HG03342 (cell line): ENCODE results near the gene FOXD3.

ENCODE experiments used
- ATAC-seq: cut with Tn5 transposase; IDR thresholded peaks from one replicate; pipeline ENCODE4 v1.9.1; 2021; ENCODE audit warnings: mild to moderate bottlenecking, moderate library complexity; ENCODE audit not compliant: unreplicated experiment

FOXD3 gene

GRCh38 chr1:63320022-63320721 is 2.2 kb upstream of the FOXD3 start:
- no peak for ATAC-seq

GRCh38 chr1:63321066-63321784 is 1.1 kb upstream of the FOXD3 start:
- ATAC-seq, result no peak

GRCh38 chr1:63321785-63322113 is 618 bp upstream of the FOXD3 start:
- no peak for ATAC-seq

- no peak for ATAC-seq
Measured at GRCh38 chr1:63322944-63323864, 837 bp downstream of the FOXD3 start.

DNA sequence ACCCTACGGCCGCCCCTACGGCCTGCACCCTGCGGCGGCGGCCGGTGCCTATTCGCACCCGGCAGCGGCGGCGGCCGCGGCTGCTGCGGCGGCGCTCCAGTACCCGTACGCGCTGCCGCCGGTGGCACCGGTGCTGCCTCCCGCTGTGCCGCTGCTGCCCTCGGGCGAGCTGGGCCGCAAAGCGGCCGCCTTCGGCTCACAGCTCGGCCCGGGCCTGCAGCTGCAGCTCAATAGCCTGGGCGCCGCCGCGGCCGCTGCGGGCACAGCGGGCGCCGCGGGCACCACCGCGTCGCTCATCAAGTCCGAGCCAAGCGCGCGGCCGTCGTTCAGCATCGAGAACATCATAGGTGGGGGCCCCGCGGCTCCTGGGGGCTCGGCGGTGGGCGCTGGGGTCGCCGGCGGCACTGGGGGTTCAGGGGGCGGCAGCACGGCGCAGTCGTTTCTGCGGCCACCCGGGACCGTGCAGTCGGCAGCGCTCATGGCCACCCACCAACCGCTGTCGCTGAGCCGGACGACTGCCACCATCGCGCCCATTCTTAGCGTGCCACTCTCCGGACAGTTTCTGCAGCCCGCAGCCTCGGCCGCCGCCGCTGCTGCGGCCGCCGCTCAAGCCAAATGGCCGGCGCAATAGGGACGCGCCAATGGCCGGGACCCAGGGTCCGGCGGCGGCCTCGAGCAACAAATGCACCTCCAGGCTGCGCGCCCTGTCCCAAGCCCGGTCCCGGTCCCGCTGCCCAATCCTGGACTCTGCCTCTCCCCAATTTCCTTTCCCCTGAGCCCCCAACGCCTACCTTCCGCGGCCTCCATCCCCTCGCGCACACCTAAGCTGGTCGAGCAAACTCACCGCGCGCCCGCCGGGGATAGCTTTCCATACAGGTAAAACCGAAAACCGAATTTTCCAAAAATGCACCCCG is 1.8 kb downstream of the FOXD3 start:
- no peak for ATAC-seq

GRCh38 chr1:63324779-63325119 is 2.4 kb downstream of the FOXD3 start:
- no peak for ATAC-seq

DNA sequence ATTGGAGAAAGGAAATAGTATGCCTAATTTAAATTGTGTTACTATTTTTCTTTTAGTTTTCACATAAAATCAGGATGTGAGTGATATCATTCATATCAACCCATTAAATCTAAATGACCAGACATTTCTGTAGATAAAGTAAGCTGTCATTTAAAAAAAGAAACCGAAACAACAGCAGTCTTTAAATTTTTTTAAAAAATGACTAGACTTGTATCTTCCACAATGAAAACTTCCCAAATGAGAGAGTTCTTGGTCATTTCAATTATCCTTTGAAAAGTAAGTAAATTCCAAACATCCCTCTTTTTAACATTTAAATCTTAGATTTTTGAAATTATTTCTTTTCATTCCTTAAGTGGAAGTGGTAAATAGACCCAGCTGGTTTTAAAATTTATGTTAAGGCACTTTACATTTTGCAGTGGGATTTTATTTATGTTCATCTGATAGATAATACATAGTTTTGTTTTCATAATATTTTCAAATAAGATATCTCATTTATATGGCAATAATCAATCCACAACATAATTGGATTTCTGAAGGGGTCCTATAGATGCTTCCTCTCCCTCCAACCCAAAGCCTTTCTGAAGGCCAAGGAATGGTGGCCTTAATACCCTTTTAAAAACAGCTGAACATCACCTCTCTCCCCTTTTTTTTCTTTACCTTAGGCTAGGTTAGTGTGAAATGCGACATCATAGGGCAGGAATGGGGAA is 3.1 kb downstream of the FOXD3 start:
- no peak for ATAC-seq

GRCh38 chr1:63326106-63326472 is 3.7 kb downstream of the FOXD3 start:
- ATAC-seq, result no peak

GRCh38 chr1:63326473-63327380 is 4.4 kb downstream of the FOXD3 start:
- no peak for ATAC-seq

- ATAC-seq, result no peak
Measured at GRCh38 chr1:63327417-63328054, 5.2 kb downstream of the FOXD3 start.

DNA sequence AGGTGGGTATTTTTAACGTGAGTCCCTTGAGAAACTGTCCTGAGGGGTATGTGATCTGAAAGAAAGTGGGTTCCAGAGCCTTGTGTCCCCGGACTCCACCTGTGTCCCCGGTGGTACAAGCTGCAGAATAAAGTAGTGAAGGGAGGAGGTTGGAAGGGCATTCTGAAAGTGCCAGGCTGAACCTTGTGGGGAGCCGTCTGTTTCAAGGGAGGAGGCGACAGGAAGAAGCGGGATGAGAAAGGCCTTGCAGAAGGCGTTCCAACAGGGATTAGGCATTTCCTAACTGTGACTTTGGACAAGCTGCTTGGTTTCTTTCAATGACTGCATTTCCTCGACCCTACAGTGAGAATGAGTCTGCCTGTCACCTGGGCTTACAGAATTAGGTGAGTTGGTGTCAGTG is 5.8 kb downstream of the FOXD3 start:
- ATAC-seq, result no peak

- no peak for ATAC-seq
Measured at GRCh38 chr1:63328781-63329180, 6.4 kb downstream of the FOXD3 start.

- no peak for ATAC-seq
Measured at GRCh38 chr1:63329621-63330330, 7.4 kb downstream of the FOXD3 start.

DNA sequence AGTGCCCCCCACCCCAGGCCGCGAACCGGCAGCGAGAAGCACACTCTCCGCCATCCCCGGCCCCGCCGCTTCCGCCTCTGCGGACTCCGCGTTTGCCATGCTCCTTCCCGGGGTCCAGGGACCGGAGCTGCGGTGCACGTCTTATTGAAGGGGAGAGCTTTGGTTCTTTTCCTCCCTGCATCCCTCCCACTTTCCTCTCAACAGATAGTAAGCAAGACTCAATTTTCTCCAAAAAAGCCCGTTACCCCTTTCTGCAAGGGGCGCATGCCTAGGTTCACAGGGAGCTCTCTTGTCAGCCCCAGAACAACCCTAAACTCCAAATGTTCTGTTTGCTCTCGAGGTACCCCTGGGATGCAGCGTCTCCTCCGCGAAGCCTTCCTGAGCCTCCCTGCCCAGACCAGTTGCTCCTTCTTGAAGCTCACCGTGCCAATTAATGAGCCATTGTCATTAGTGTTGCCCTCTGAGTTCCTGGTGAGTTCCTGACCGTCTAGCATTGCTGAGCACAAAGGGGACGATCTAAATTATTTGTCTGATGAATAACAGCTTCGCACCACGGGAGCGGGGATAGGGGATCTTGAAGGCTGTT is 8.1 kb downstream of the FOXD3 start:
- ATAC-seq, result no peak

DNA sequence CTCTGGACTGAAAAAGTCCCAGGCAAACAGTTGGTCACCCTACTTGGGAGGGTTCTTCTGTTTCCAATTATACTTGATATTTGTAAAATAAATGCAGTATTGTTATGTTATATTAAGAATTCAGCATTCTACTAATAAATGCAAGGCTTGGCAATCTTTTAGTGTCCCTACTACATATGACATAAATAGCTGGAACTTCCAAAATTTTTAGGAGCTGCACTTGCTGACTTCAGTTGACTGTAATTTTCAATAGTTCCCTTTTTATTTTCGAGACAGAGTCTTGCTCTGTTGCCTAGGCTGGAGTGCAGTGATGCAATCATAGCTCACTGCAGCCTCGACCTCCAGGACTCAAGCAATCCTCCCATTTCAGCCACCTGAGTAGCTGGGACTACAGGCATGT is 20.0 kb downstream of the FOXD3 start:
- no peak for ATAC-seq

DNA sequence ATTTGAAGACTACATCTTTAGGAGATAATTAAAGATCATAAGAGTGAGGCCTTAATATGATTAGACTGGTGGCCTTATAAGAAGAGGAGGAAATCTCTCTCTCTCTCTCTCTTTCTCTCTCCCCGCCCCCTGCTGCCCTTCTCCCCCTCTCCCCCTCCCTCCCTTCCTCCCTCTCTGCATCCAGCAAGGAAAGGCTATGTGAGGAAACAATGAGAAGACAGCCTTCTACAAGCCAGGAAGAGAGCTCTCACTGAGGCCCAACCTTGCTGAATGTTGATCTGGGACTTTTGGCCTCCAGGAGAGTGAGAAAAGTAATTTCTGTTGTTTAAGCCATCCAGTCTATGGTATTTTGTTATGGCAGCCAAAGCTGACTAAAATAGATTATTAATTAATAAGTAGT is 21.6 kb downstream of the FOXD3 start:
- no peak for ATAC-seq

- no peak for ATAC-seq
Measured at GRCh38 chr1:63350320-63350719, 28.0 kb downstream of the FOXD3 start.

DNA sequence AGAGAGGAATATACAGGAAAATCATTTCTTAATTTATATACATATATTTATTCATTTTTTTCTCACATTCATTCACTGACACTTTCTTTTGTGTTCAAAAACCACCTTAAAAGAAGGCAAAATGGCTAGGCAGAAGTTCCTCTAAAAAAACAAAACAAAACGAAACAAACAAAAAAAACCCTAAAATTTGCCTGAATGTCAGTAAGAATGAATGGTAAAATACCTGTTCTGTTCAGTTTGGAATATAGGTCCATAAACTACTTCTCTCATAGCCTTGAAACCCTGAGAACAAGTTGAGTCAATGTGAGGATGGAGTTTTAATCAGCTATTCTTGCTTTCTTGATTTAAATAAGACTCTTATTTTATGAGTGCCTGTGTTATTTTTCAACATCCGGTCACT is 30.4 kb downstream of the FOXD3 start:
- no peak for ATAC-seq
